Measurements from ENCODE around the gene BBX. TPM values are rescaled to one million over a fixed set of nuclear protein-coding genes. Genes with fewer than 3 reads are reported as not detected.
A peak's percentile ranks its signal among the peaks of the same experiment; 100 is the strongest.

The BBX gene
- polyA plus RNA-seq, 1 donor, result 32.0 TPM

DNA sequence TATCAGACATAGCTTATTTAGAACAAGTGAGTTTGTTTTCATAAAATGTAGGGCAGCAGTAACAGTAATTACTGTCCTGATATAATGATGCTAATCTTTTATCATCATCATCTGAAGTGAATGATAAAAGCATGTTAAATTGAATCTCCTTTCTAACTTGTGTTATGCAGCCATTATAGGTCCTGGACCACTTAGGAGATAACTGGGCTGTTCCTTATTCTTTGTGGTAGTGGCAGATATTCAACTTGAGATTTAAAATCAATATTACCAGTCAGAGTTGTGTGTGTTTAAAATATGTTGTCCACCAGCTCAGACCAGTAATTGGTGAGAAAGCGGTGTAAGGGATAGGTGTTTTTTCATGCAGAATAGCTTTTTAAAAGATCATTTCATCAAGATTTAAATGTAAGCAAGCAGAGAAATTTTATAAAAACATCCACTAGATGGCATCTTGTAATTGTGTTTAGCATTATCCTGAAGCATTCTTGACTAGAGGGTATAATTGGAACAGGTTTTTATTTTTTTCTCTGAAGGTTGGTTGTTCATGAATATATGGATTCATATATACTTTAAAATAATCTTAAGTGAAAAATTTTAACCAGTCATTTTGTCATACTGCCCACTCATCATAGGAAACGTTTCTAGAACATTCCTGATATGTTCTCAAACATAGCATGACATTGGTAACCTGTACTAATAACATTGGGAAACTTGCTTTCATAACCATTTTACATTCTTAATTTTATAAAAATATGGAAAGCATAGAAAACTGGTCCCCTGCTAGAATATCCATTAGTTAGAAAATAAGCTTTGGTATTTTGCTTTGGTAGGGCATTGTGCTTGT is 153.9 kb downstream of the BBX start:
- WGBS (ENCODE audit: insufficient coverage, low lambda C conversion rate), result 86% methylated on average over 1 of the region's 2 CpGs
- Histone ChIP-seq H3K4me3 (ENCODE audit: low read length) (no peak overlapping the region), H3K9me3 (ENCODE audit: control insufficient read depth, low read depth, low read length) (no peaks in the 10 kb centered on the region), H3K36me3 (ENCODE audit: control insufficient read depth, insufficient read depth, low read length) (no peaks in the 10 kb centered on the region), H3K27ac (ENCODE audit: low read length) (no peak overlapping the region), H3K27me3 (ENCODE audit: control insufficient read depth, insufficient read depth, low read length) (no peaks in the 10 kb centered on the region), H3K4me1 (ENCODE audit: control insufficient read depth, insufficient read depth, low read length) (no peaks in the 10 kb centered on the region)
- DNase-seq, result no peak

DNA sequence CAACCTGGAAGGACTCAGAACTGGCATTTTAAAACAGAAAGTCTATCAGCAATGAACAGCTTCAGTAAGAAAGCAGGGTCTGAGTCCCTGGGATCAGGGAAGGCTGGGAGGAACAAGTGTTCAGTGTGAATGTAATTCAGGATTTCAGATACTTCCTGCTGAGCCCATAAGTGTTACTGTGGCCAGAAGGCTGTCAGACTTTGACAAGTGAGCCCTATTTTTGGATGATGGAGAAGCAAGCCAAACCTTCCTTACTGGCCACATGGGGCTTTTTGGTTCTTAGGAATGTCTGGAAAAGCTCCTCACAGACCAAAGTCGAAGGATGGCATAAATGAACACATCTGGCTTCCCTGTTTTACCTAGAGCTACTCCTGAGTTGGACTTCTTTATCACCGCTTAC is 157.2 kb downstream of the BBX start:
- WGBS (ENCODE audit: insufficient coverage, low lambda C conversion rate), result no CpG with 5 or more reads among the region's 2 CpGs
- Histone ChIP-seq H3K36me3 (ENCODE audit: control insufficient read depth, insufficient read depth, low read length) (no peaks in the 10 kb centered on the region), H3K27me3 (ENCODE audit: control insufficient read depth, insufficient read depth, low read length) (no peaks in the 10 kb centered on the region), H3K27ac (ENCODE audit: low read length) (no peak overlapping the region), H3K4me3 (ENCODE audit: low read length) (no peak overlapping the region), H3K4me1 (ENCODE audit: control insufficient read depth, insufficient read depth, low read length) (no peaks in the 10 kb centered on the region), H3K9me3 (ENCODE audit: control insufficient read depth, low read depth, low read length) (no peaks in the 10 kb centered on the region)
- DNase-seq, result no peak

DNA sequence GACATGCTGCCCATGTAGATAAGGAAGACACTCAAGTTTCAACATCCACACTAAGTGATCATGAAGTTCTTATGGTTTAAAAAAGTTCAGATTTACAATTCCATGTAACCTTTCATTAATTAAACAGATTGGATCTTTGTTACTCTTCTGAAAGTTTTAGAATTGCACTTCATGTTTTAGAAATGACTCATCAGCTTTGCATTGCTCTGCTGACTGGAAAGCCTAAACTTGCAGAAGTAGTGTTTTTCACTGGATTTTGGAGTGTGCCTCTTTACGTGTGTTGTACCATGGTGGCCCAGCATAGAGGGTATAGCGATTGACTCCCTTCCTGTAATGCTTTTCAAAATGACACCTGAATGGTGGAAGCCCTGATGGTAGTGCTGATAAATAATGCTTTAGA is 157.9 kb downstream of the BBX start:
- DNase-seq, result no peak
- H3K36me3 ChIP-seq (ENCODE audit: control insufficient read depth, insufficient read depth, low read length), result no peaks in the 10 kb centered on the region
- H3K4me3 ChIP-seq (ENCODE audit: low read length), result no peak overlapping the region
- H3K4me1 ChIP-seq (ENCODE audit: control insufficient read depth, insufficient read depth, low read length), result no peaks in the 10 kb centered on the region
- no peaks in the 10 kb centered on the region for H3K27me3 ChIP-seq (ENCODE audit: control insufficient read depth, insufficient read depth, low read length)
- H3K9me3 ChIP-seq (ENCODE audit: control insufficient read depth, low read depth, low read length), result no peaks in the 10 kb centered on the region
- H3K27ac ChIP-seq (ENCODE audit: low read length), result no peak overlapping the region
- no CpG with 5 or more reads among the region's 2 CpGs for WGBS (ENCODE audit: insufficient coverage, low lambda C conversion rate)

DNA sequence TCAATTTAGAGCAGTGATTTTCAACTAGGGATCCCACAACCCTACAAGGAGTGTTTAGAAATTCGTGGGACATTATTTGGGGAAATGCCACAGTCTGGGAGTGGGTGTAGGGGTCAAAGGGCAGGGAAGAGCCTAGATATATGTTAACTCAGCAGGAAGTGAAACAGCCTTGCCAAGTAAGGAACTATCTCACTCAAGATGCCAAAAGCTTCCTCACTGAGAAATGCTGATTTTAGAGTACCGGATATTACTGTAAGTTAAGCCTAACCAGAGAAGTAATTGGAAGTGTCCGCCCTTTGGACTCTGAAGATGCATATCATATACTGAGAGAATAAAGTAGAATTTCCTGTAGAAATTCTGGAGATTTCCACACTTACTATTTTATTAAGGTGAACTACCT is 158.6 kb downstream of the BBX start:
- 71% methylated on average over 1 of the region's 3 CpGs for WGBS (ENCODE audit: insufficient coverage, low lambda C conversion rate)
- no peaks in the 10 kb centered on the region for H3K4me1 ChIP-seq (ENCODE audit: control insufficient read depth, insufficient read depth, low read length)
- no peaks in the 10 kb centered on the region for H3K9me3 ChIP-seq (ENCODE audit: control insufficient read depth, low read depth, low read length)
- H3K4me3 ChIP-seq (ENCODE audit: low read length), result no peak overlapping the region
- peak in 1 of 2 donors; percentile 57 for DNase-seq
- no peaks in the 10 kb centered on the region for H3K27me3 ChIP-seq (ENCODE audit: control insufficient read depth, insufficient read depth, low read length)
- H3K36me3 ChIP-seq (ENCODE audit: control insufficient read depth, insufficient read depth, low read length), result no peaks in the 10 kb centered on the region
- no peak overlapping the region for H3K27ac ChIP-seq (ENCODE audit: low read length)

DNA sequence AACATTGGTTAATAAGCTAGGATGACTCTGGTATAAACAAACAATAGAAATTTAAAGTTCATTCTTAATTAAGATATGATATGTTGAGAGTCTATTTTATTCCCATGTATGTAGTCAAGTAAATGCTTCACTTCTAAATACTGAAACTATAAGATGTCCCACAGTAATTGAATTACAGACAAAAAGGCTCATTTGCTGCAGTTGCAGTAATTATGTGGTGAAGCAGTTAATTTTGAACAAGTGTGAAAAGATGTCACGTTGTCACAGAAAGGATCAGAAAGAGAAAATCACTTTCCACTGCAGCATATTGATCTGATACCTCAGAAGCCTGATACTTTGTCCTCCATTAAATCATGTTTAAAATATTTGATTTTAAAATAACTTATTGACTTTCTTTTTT is 159.8 kb downstream of the BBX start:
- Histone ChIP-seq H3K36me3 (ENCODE audit: control insufficient read depth, insufficient read depth, low read length) (no peaks in the 10 kb centered on the region), H3K9me3 (ENCODE audit: control insufficient read depth, low read depth, low read length) (no peaks in the 10 kb centered on the region), H3K27me3 (ENCODE audit: control insufficient read depth, insufficient read depth, low read length) (no peaks in the 10 kb centered on the region), H3K4me1 (ENCODE audit: control insufficient read depth, insufficient read depth, low read length) (no peaks in the 10 kb centered on the region), H3K4me3 (ENCODE audit: low read length) (no peak overlapping the region), H3K27ac (ENCODE audit: low read length) (no peak overlapping the region)
- WGBS (ENCODE audit: insufficient coverage, low lambda C conversion rate), result no CpG with 5 or more reads among the region's 1 CpG
- DNase-seq, result no peak

DNA sequence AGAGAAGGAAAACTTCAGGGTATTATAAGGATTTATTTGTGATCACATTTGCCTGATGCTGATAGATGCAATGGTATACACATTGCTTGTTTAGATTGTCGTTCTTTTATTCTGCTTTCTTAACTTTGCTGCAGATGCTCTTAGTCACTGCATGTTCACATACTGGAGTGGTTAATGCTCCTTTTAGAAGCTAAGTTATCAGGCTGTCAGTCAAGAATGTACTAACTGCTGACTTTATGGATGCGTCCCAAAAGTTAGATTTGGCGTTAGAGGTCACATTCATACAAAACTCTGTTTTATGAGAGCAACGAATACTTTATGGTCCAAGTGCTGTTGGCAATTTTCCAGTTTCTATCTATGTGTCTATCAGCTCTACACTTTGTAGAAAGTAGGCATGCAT is 160.7 kb downstream of the BBX start:
- no peaks in the 10 kb centered on the region for H3K36me3 ChIP-seq (ENCODE audit: control insufficient read depth, insufficient read depth, low read length)
- no peaks in the 10 kb centered on the region for H3K27me3 ChIP-seq (ENCODE audit: control insufficient read depth, insufficient read depth, low read length)
- no peaks in the 10 kb centered on the region for H3K9me3 ChIP-seq (ENCODE audit: control insufficient read depth, low read depth, low read length)
- no peak overlapping the region for H3K4me3 ChIP-seq (ENCODE audit: low read length)
- no CpG with 5 or more reads among the region's 4 CpGs for WGBS (ENCODE audit: insufficient coverage, low lambda C conversion rate)
- DNase-seq, result no peak
- no peak overlapping the region for H3K27ac ChIP-seq (ENCODE audit: low read length)
- H3K4me1 ChIP-seq (ENCODE audit: control insufficient read depth, insufficient read depth, low read length), result no peaks in the 10 kb centered on the region

DNA sequence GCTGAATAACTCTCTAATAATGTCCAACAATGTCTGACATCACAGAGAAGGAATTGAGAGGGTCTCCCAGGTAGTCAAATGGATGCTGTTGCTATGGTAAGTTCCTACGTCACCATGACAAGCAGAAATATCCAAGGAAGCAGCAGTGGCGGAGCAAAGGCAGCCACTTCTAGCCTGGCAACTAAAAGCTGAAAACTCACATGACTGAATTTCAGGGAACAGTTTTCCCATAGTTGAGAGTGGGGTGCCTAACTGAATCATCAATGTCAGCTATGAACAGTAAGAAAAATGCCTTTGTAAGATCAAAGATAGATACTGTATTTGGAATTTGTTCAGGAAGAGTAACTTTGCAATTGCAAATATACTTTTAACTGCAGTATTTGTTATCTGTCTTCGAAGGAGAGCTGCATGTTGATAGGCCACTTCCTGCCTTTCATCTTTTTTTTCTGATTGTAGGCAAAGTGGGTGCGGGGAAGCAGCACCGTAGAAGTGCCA is 161.7 kb downstream of the BBX start:
- Histone ChIP-seq H3K27me3 (ENCODE audit: control insufficient read depth, insufficient read depth, low read length) (no peaks in the 10 kb centered on the region), H3K4me1 (ENCODE audit: control insufficient read depth, insufficient read depth, low read length) (no peaks in the 10 kb centered on the region), H3K36me3 (ENCODE audit: control insufficient read depth, insufficient read depth, low read length) (no peaks in the 10 kb centered on the region), H3K9me3 (ENCODE audit: control insufficient read depth, low read depth, low read length) (no peaks in the 10 kb centered on the region), H3K27ac (ENCODE audit: low read length) (no peak overlapping the region), H3K4me3 (ENCODE audit: low read length) (no peak overlapping the region)
- peak in 1 of 2 donors; percentile 24 for DNase-seq
- WGBS (ENCODE audit: insufficient coverage, low lambda C conversion rate), result 0% methylated on average over 1 of the region's 5 CpGs

DNA sequence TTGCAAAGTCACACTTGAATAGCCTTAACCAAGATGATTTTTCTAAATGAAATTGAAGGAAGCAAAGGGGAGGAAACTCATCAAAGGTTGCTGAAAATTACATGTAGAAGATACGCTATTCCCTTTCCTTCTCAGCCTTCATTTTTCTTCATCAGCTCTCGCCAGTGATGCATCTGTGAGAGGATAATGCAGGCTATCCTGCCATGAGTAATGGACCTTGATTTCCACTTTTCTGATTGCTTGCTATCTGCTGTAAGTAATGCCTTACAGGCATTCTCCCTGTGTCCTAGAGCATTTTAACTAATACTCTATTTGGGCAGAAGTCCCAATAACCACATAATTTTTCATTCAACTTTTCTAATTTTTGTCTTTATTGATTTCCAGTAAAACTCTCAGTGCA is 162.6 kb downstream of the BBX start:
- H3K36me3 ChIP-seq (ENCODE audit: control insufficient read depth, insufficient read depth, low read length), result no peaks in the 10 kb centered on the region
- H3K27me3 ChIP-seq (ENCODE audit: control insufficient read depth, insufficient read depth, low read length), result no peaks in the 10 kb centered on the region
- no peaks in the 10 kb centered on the region for H3K4me1 ChIP-seq (ENCODE audit: control insufficient read depth, insufficient read depth, low read length)
- no peak for DNase-seq
- no peak overlapping the region for H3K27ac ChIP-seq (ENCODE audit: low read length)
- no peaks in the 10 kb centered on the region for H3K9me3 ChIP-seq (ENCODE audit: control insufficient read depth, low read depth, low read length)
- H3K4me3 ChIP-seq (ENCODE audit: low read length), result no peak overlapping the region
- no CpG with 5 or more reads among the region's 2 CpGs for WGBS (ENCODE audit: insufficient coverage, low lambda C conversion rate)

DNA sequence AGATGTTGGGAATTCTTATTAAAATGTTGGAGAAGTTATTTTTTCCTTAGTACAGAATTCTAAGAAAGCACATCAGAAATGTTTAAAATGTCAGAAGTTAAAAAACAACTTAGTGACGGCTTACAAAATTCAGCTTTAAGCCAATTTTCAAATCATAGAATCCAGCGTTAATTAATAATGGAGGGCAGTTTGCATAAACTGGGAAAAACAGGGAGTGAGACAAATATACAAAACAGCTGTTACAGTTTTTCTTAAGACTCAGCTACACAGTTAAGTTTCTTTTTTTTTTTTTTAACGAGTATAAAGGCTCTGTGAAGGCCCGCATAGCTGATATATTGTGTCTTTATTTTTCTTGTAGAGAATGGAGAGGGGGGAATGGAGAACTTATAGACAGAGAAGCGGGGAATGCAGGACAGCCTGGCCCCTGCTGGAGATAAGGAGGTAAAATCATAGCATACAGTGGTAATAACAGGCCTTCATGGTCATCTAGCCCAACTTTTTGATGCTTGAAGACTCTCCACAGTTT is 164.4 kb downstream of the BBX start:
- Histone ChIP-seq H3K27me3 (ENCODE audit: control insufficient read depth, insufficient read depth, low read length) (no peaks in the 10 kb centered on the region), H3K9me3 (ENCODE audit: control insufficient read depth, low read depth, low read length) (no peaks in the 10 kb centered on the region), H3K36me3 (ENCODE audit: control insufficient read depth, insufficient read depth, low read length) (no peaks in the 10 kb centered on the region), H3K4me3 (ENCODE audit: low read length) (no peak overlapping the region), H3K4me1 (ENCODE audit: control insufficient read depth, insufficient read depth, low read length) (no peaks in the 10 kb centered on the region), H3K27ac (ENCODE audit: low read length) (no peak overlapping the region)
- DNase-seq, result no peak
- WGBS (ENCODE audit: insufficient coverage, low lambda C conversion rate), result 95% methylated on average over 4 of the region's 5 CpGs

DNA sequence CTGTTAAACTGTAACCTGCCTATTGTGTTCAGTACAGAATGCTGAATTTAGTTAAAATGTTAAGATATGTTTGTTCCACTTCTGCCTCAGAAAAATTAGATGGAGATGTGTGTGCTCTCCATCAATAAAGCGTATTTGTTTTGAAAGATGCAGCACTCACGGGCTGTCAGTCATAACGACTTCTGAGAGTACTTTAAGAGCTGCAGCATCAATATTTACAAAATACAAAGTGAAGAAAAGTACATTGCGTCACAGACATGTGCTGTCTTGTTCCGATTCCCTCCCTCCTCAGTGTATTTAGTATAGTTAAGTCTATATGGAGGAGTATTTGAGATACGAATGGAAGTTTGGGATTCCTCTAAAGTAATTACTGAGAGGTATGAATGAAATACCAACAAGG is 166.6 kb downstream of the BBX start:
- Histone ChIP-seq H3K4me3 (ENCODE audit: low read length) (no peak overlapping the region), H3K27me3 (ENCODE audit: control insufficient read depth, insufficient read depth, low read length) (no peaks in the 10 kb centered on the region), H3K36me3 (ENCODE audit: control insufficient read depth, insufficient read depth, low read length) (no peaks in the 10 kb centered on the region), H3K27ac (ENCODE audit: low read length) (no peak overlapping the region), H3K9me3 (ENCODE audit: control insufficient read depth, low read depth, low read length) (no peaks in the 10 kb centered on the region), H3K4me1 (ENCODE audit: control insufficient read depth, insufficient read depth, low read length) (no peaks in the 10 kb centered on the region)
- WGBS (ENCODE audit: insufficient coverage, low lambda C conversion rate), result 73% methylated on average over 3 of the region's 6 CpGs
- no peak for DNase-seq
